GM19324 (cell line): ENCODE measurements around the gene CDX1.

Source experiments
- ATAC-seq: cut with Tn5 transposase; IDR thresholded peaks from one replicate; pipeline ENCODE4 v1.9.1; 2021; ENCODE audit warnings: mild to moderate bottlenecking, moderate library complexity; ENCODE audit not compliant: unreplicated experiment, low FRiP score

CDX1 gene

GRCh38 chr5:150144879-150145278, 21.7 kb upstream of the CDX1 start:
- ATAC-seq: no peak

- no peak for ATAC-seq
Observed at GRCh38 chr5:150146235-150146634, 20.3 kb upstream of the CDX1 start.

GRCh38 chr5:150146862-150147601, 19.5 kb upstream of the CDX1 start:
- no peak for ATAC-seq

- no peak for ATAC-seq
Observed at GRCh38 chr5:150147670-150148069, 18.9 kb upstream of the CDX1 start.

GRCh38 chr5:150148117-150148927, 18.3 kb upstream of the CDX1 start:
- no peak for ATAC-seq

- no peak for ATAC-seq
Observed at GRCh38 chr5:150149618-150150017, 17.0 kb upstream of the CDX1 start.

- ATAC-seq: no peak
Observed at GRCh38 chr5:150152636-150153462, 13.7 kb upstream of the CDX1 start.

GRCh38 chr5:150153483-150153882, 13.1 kb upstream of the CDX1 start:
- ATAC-seq: no peak

- ATAC-seq: no peak
Observed at GRCh38 chr5:150153957-150154617, 12.5 kb upstream of the CDX1 start.

GRCh38 chr5:150154618-150155128, 11.9 kb upstream of the CDX1 start:
- ATAC-seq: no peak

- no peak for ATAC-seq
Observed at GRCh38 chr5:150155258-150156026, 11.1 kb upstream of the CDX1 start, which contains the start of gene PDGFRB. TSS of gene PDGFRB (minus strand) at chr5:150155845. CDS start at chr5:150137047, 18,798 bp downstream.

- ATAC-seq: no peak
Observed at GRCh38 chr5:150156027-150156368, 10.6 kb upstream of the CDX1 start.

GRCh38 chr5:150156540-150156939, 10.0 kb upstream of the CDX1 start:
- ATAC-seq: no peak

- ATAC-seq: no peak
Observed at GRCh38 chr5:150157168-150157567, 9.4 kb upstream of the CDX1 start.

- ATAC-seq: no peak
Observed at GRCh38 chr5:150158170-150158949, 8.2 kb upstream of the CDX1 start.

- no peak for ATAC-seq
Observed at GRCh38 chr5:150159031-150159430, 7.5 kb upstream of the CDX1 start.

GRCh38 chr5:150159741-150160179, 6.8 kb upstream of the CDX1 start:
- ATAC-seq: no peak

- no peak for ATAC-seq
Observed at GRCh38 chr5:150160448-150161081, 6.0 kb upstream of the CDX1 start.
